Medulla oblongata (tissue), 1 donor: Measurements from ENCODE around the gene RSAD1.

Source experiments
- DNase-seq: peaks from one replicate; pipeline ENCODE4 v3.0.0-alpha.2; 2015; ENCODE audit errors: extremely low spot score

The RSAD1 gene

GRCh38 chr17:50478391-50479381 lies at the start of gene RSAD1:
Gene RSAD1 (plus strand): TSS chr17:50478860. CDS start chr17:50478885, 25 bp downstream.
- DNase-seq = peak; percentile 85

GRCh38 chr17:50429793-50430192 lies 48.9 kb upstream of the RSAD1 start:
- DNase-seq = no peak

- DNase-seq = no peak
Observed at GRCh38 chr17:50430821-50431618, 47.6 kb upstream of the RSAD1 start.

GRCh38 chr17:50432125-50432762 lies 46.4 kb upstream of the RSAD1 start:
- DNase-seq = no peak

GRCh38 chr17:50437409-50437808 lies 41.3 kb upstream of the RSAD1 start:
- no peak for DNase-seq

GRCh38 chr17:50439008-50439407 lies 39.7 kb upstream of the RSAD1 start:
- DNase-seq = no peak

- no peak for DNase-seq
Observed at GRCh38 chr17:50440172-50440837, 38.4 kb upstream of the RSAD1 start.

GRCh38 chr17:50440838-50441829 lies 37.5 kb upstream of the RSAD1 start:
- no peak for DNase-seq

GRCh38 chr17:50443505-50443974 lies 35.1 kb upstream of the RSAD1 start:
- DNase-seq = no peak

GRCh38 chr17:50444841-50445715 lies 33.6 kb upstream of the RSAD1 start:
- DNase-seq = no peak

GRCh38 chr17:50445730-50446325 lies 32.8 kb upstream of the RSAD1 start:
- no peak for DNase-seq

- DNase-seq = no peak
Observed at GRCh38 chr17:50447870-50448595, 30.6 kb upstream of the RSAD1 start.

GRCh38 chr17:50448643-50449042 lies 30.0 kb upstream of the RSAD1 start:
- no peak for DNase-seq

GRCh38 chr17:50451943-50452629 lies 26.6 kb upstream of the RSAD1 start:
- DNase-seq = no peak

GRCh38 chr17:50452630-50453300 lies 25.9 kb upstream of the RSAD1 start:
- DNase-seq = no peak

GRCh38 chr17:50453901-50454300 lies 24.8 kb upstream of the RSAD1 start:
- DNase-seq = no peak

GRCh38 chr17:50457621-50458020 lies 21.0 kb upstream of the RSAD1 start:
- no peak for DNase-seq
